ENCODE results near the gene SAAL1. TPM values are rescaled to one million over a fixed set of nuclear protein-coding genes. Genes with fewer than 3 reads are reported as not detected.
"Not testable (repeated sequence)": the region's sequence is repeated elsewhere in the genome, so short reads cannot be mapped to it uniquely, and the experiment has no call there.

Gene SAAL1
- total RNA-seq: 12.7 and 17.7 TPM in 2 replicates

- DNase-seq (ENCODE audit: low read depth in 2 of 2): peak; percentile 83 to 85
Observed at GRCh38 chr11:18105802-18106574, at the start of gene SAAL1. Gene SAAL1 (minus strand): TSS chr11:18106082. CDS start chr11:18106041, 41 bp downstream.

- DNase-seq (ENCODE audit: low read depth in 2 of 2): no peak
Observed at GRCh38 chr11:18151581-18151980, 45.7 kb upstream of the SAAL1 start.

GRCh38 chr11:18145837-18146236, 40.0 kb upstream of the SAAL1 start:
- no peak for DNase-seq (ENCODE audit: low read depth in 2 of 2)

GRCh38 chr11:18145025-18145424, 39.1 kb upstream of the SAAL1 start:
- peak in 1 of 2 donors; percentile 7 for DNase-seq (ENCODE audit: low read depth in 2 of 2)

- DNase-seq (ENCODE audit: low read depth in 2 of 2): peak in 1 of 2 donors; percentile 2
Observed at GRCh38 chr11:18144243-18144642, 38.4 kb upstream of the SAAL1 start.

GRCh38 chr11:18140145-18140544, 34.3 kb upstream of the SAAL1 start:
- DNase-seq (ENCODE audit: low read depth in 2 of 2): no peak

GRCh38 chr11:18137186-18137800, 31.4 kb upstream of the SAAL1 start:
- DNase-seq (ENCODE audit: low read depth in 2 of 2): no peak

GRCh38 chr11:18135308-18135707, 29.4 kb upstream of the SAAL1 start:
- DNase-seq (ENCODE audit: low read depth in 2 of 2): no peak

GRCh38 chr11:18132341-18132740, 26.5 kb upstream of the SAAL1 start, which contains the start of gene MRGPRX3:
Gene MRGPRX3 (plus strand): TSS chr11:18132571. CDS start chr11:18137203, 4,632 bp downstream.
- DNase-seq (ENCODE audit: low read depth in 2 of 2): peak in 1 of 2 donors; percentile 33

GRCh38 chr11:18131115-18131514, 25.2 kb upstream of the SAAL1 start:
- DNase-seq (ENCODE audit: low read depth in 2 of 2): not testable (repeated sequence)

- not testable (repeated sequence) for DNase-seq (ENCODE audit: low read depth in 2 of 2)
Observed at GRCh38 chr11:18121331-18121828, 15.5 kb upstream of the SAAL1 start.

- DNase-seq (ENCODE audit: low read depth in 2 of 2): peak; percentile 64 to 75
Observed at GRCh38 chr11:18115360-18116127, 9.7 kb upstream of the SAAL1 start.

GRCh38 chr11:18111005-18111404, 5.1 kb upstream of the SAAL1 start:
- DNase-seq (ENCODE audit: low read depth in 2 of 2): peak in 1 of 2 donors; percentile 12

- DNase-seq (ENCODE audit: low read depth in 2 of 2): no peak
Observed at GRCh38 chr11:18108254-18108653, 2.4 kb upstream of the SAAL1 start.

- DNase-seq (ENCODE audit: low read depth in 2 of 2): peak in 1 of 2 donors; percentile 20
Observed at GRCh38 chr11:18106688-18107087, 806 bp upstream of the SAAL1 start.

- DNase-seq (ENCODE audit: low read depth in 2 of 2): no peak
Observed at GRCh38 chr11:18105086-18105801, 638 bp downstream of the SAAL1 start.

- DNase-seq (ENCODE audit: low read depth in 2 of 2): no peak
Observed at GRCh38 chr11:18100926-18101656, 4.8 kb downstream of the SAAL1 start.

GRCh38 chr11:18093959-18094358, 11.9 kb downstream of the SAAL1 start:
- no peak for DNase-seq (ENCODE audit: low read depth in 2 of 2)

- DNase-seq (ENCODE audit: low read depth in 2 of 2): no peak
Observed at GRCh38 chr11:18091731-18092130, 14.2 kb downstream of the SAAL1 start.

- no peak for DNase-seq (ENCODE audit: low read depth in 2 of 2)
Observed at GRCh38 chr11:18088966-18089365, 16.9 kb downstream of the SAAL1 start.
